Activated CD4-positive, alpha-beta T cell treated with anti-CD3 and anti-CD28 coated beads for 24 hours (primary cell): ENCODE data around the gene COPZ2.
"Not testable (repeated sequence)": the region's sequence is repeated elsewhere in the genome, so short reads cannot be mapped to it uniquely, and the experiment has no call there.

Source experiments
- DNase-seq, 2 donors: peaks; one replicate each; pipeline ENCODE4 v3.0.0-alpha.2; 2020; ENCODE audit warnings: low read depth in 2 of 2

COPZ2 gene

GRCh38 chr17:48006936-48007709 is 30.5 kb downstream of the COPZ2 start:
- DNase-seq, result no peak

- no peak for DNase-seq
Observed at GRCh38 chr17:48004983-48005382, 32.6 kb downstream of the COPZ2 start.

- no peak for DNase-seq
Observed at GRCh38 chr17:48003417-48004151, 34.0 kb downstream of the COPZ2 start.

GRCh38 chr17:48002916-48003416 is 34.6 kb downstream of the COPZ2 start:
- no peak for DNase-seq

GRCh38 chr17:48002266-48002915 is 35.2 kb downstream of the COPZ2 start:
- no peak for DNase-seq

GRCh38 chr17:48001657-48002056 is 35.9 kb downstream of the COPZ2 start:
- DNase-seq, result not testable (repeated sequence)

GRCh38 chr17:48001197-48001596 is 36.4 kb downstream of the COPZ2 start:
- no peak for DNase-seq

GRCh38 chr17:47999582-47999981 is 38.0 kb downstream of the COPZ2 start:
- no peak for DNase-seq

GRCh38 chr17:47998044-47998443 is 39.6 kb downstream of the COPZ2 start:
- no peak for DNase-seq

- DNase-seq, result no peak
Observed at GRCh38 chr17:47997586-47997985, 40.0 kb downstream of the COPZ2 start.

- DNase-seq, result no peak
Observed at GRCh38 chr17:47996201-47996600, 41.4 kb downstream of the COPZ2 start.

- no peak for DNase-seq
Observed at GRCh38 chr17:47995241-47995935, 42.2 kb downstream of the COPZ2 start.

GRCh38 chr17:47994724-47995123 is 42.9 kb downstream of the COPZ2 start:
- no peak for DNase-seq

- no peak for DNase-seq
Observed at GRCh38 chr17:47993964-47994363, 43.6 kb downstream of the COPZ2 start.

- DNase-seq, result no peak
Observed at GRCh38 chr17:47993031-47993564, 44.5 kb downstream of the COPZ2 start.

- no peak for DNase-seq
Observed at GRCh38 chr17:47992216-47992615, 45.4 kb downstream of the COPZ2 start.

GRCh38 chr17:47990962-47991731 is 46.5 kb downstream of the COPZ2 start:
- DNase-seq, result no peak

- DNase-seq, result no peak
Observed at GRCh38 chr17:47989700-47990099, 47.9 kb downstream of the COPZ2 start.

GRCh38 chr17:47989159-47989558 is 48.4 kb downstream of the COPZ2 start:
- DNase-seq, result no peak

- not testable (repeated sequence) for DNase-seq
Observed at GRCh38 chr17:47988445-47988844, 49.2 kb downstream of the COPZ2 start.
